Panc1 (cell line): ENCODE data around the gene TFB1M. TPM values are rescaled to one million over a fixed set of nuclear protein-coding genes. Genes with fewer than 3 reads are reported as not detected.

ENCODE experiments used
- ATAC-seq: fragments of 200-7000 bp; cut with Tn5 transposase; 2 replicates; pipeline ENCODE4 v1.9.1; 2020; ENCODE audit warnings: mild to moderate bottlenecking, moderate library complexity
- BruUV-seq: library from RNA; stranded (reverse); fragments of 400-500 nt; replicated peaks from 2 replicates; lab custom pipeline; 2021; lab: Mats Ljungman, UMichigan
- CTCF ChIA-PET: fragments of 300-600 bp; sonication (Branson Sonifier 250); formaldehyde crosslinking; loops from one replicate; lab custom pipeline; 2022; ENCODE audit warnings: antibody characterized with exemption; lab: Charles Lee
- POLR2A ChIA-PET: fragments of 300-600 bp; sonication (Branson Sonifier 250); formaldehyde crosslinking; loops from one replicate; lab custom pipeline; 2022; ENCODE audit warnings: antibody characterized with exemption; lab: Charles Lee
- DNase-seq: peaks from one replicate; pipeline ENCODE4 v3.0.0-alpha.2; 2010; ENCODE audit warnings: low read depth, low spot score
- H3K27ac ChIP-seq: 2 replicates; pipeline ENCODE4 v1.5.1; 2011; ENCODE audit warnings: mild to moderate bottlenecking, low read length, inconsistent platforms
- H3K27me3 ChIP-seq: fragments of 200-500 bp; sonication (Bioruptor generic); 2 replicates; pipeline ENCODE4 v1.6.0; 2014; ENCODE audit warnings: low read length, inconsistent platforms; ENCODE audit not compliant: control insufficient read depth, insufficient read depth
- H3K36me3 ChIP-seq: fragments of 200-500 bp; sonication (Bioruptor generic); 2 replicates; pipeline ENCODE4 v1.5.1; 2014; ENCODE audit warnings: inconsistent platforms, mild to moderate bottlenecking, low read length, moderate library complexity; ENCODE audit not compliant: control insufficient read depth, insufficient read depth
- H3K4me1 ChIP-seq: 2 replicates; pipeline ENCODE4 v1.5.1; 2011; ENCODE audit warnings: inconsistent platforms, mild to moderate bottlenecking, low read length, moderate library complexity; ENCODE audit not compliant: control insufficient read depth, insufficient read depth
- H3K4me3 ChIP-seq, 2 experiments: 2 replicates each; pipeline ENCODE4 v1.5.1; 2011 to 2012; ENCODE audit warnings: low read depth in 2 of 2, low read length in 2 of 2, mild to moderate bottlenecking in 2 of 2, inconsistent platforms in 1 of 2, moderate library complexity in 1 of 2
- H3K9me3 ChIP-seq: fragments of 200-500 bp; sonication (Bioruptor generic); 2 replicates; pipeline ENCODE4 v1.5.1; 2014; ENCODE audit warnings: low read depth, mild to moderate bottlenecking, inconsistent platforms, low read length, moderate library complexity; ENCODE audit not compliant: control insufficient read depth, insufficient read depth
- CTCF ChIP-seq: fragments of 450-650 bp; IDR thresholded peaks from 2 replicates; pipeline ENCODE4 v1.5.1; 2017; ENCODE audit warnings: mild to moderate bottlenecking
- POLR2AphosphoS5 ChIP-seq: IDR thresholded peaks from 2 replicates; pipeline ENCODE4 v1.6.1; 2012; ENCODE audit warnings: mild to moderate bottlenecking, low read depth, low read length, moderate library complexity
- REST ChIP-seq, 2 experiments: IDR thresholded peaks; 2 replicates each; pipeline ENCODE4 v1.6.1; 2011 to 2012; ENCODE audit warnings: low read depth in 2 of 2, control low read depth in 1 of 2, low read length in 1 of 2, mild to moderate bottlenecking in 1 of 2, moderate library complexity in 1 of 2; ENCODE audit not compliant: insufficient read depth in 1 of 2
- SIN3A ChIP-seq: IDR thresholded peaks from 2 replicates; pipeline ENCODE4 v1.6.1; 2012; ENCODE audit warnings: low read depth, mild to moderate bottlenecking, low read length, moderate library complexity, borderline replicate concordance; ENCODE audit not compliant: insufficient read depth
- TCF7L2 ChIP-seq: IDR thresholded peaks from 2 replicates; pipeline ENCODE4 v1.6.1; 2011; ENCODE audit warnings: mild to moderate bottlenecking, low read depth, low read length, inconsistent platforms
- in situ Hi-C: cut with HindIII; loops from 2 replicates; pipeline ENCODE4 v1.10.0; 2016; ENCODE audit warnings: low sequenced_read_pairs, low pct_unique_long_range_greater_than_20kb
- intact Hi-C: fragments of 100-400 bp; cut with micrococcal nuclease; formaldehyde crosslinking; loops from one replicate; pipeline ENCODE4 v1.10.0; 2022; ENCODE audit not compliant: unreplicated experiment
- total RNA-seq: library from RNA; stranded (reverse); gene quantifications from one replicate; pipeline ENCODE4 v1.2.1, GENCODE V29; 2021; ENCODE audit not compliant: unreplicated experiment

TFB1M gene
- total RNA-seq, 1 experiment from 2014 or later, result 32.0 TPM

GRCh38 chr6:155315516-155315871, 1.2 kb upstream of the TFB1M start:
- peak overlapping the region; percentile 80 to 97; a peak in 3 of 4 replicates for H3K4me3 ChIP-seq
- ATAC-seq (no peak), DNase-seq (no peak)
- POLR2A ChIA-PET, result interaction anchor here (0.6 kb wide), 1 partner anchor 280 kb away, joined by 5 read pairs; no protein-coding TSS in a partner anchor
- in situ Hi-C loops, result no loop called here
- no TSS peak for BruUV-seq
- no peaks in the 10 kb centered on the region for H3K27me3 ChIP-seq
- H3K36me3 ChIP-seq, result peaks cover 4% of the 10 kb centered on the region
- CTCF ChIA-PET, result no interaction called here
- TF ChIP-seq POLR2AphosphoS5 (no peak), TCF7L2 (no peak), SIN3A (no peak), REST (IDR thresholded peaks at IDR 0.05; ENCODE audit: insufficient read depth in 1 of 2, low read depth in 2 of 2, low read length in 1 of 2) (no peak), CTCF (no peak)
- peak overlapping the region; percentile 98 for H3K27ac ChIP-seq
- H3K9me3 ChIP-seq, result no peaks in the 10 kb centered on the region
- intact Hi-C loops, result loop anchor here (10.0 kb wide), 1 partner anchor 131 kb away; no protein-coding TSS in a partner anchor
- H3K4me1 ChIP-seq, result peaks cover 10% of the 10 kb centered on the region; the same call in 1 of the 2 replicates

- H3K36me3 ChIP-seq, result peaks cover 6% of the 10 kb centered on the region
- intact Hi-C loops, result loop anchor here (10.0 kb wide), 1 partner anchor 130 kb away; no protein-coding TSS in a partner anchor
- no peaks in the 10 kb centered on the region for H3K9me3 ChIP-seq
- ChIA-PET CTCF (interaction anchor here (0.9 kb wide), 1 partner anchor 138 kb away, joined by 3 read pairs; no protein-coding TSS in a partner anchor), POLR2A (interaction anchor here (0.6 kb wide), 2 partner anchors 101 to 280 kb away, joined by 5 to 7 read pairs; no protein-coding TSS in a partner anchor)
- no peaks in the 10 kb centered on the region for H3K27me3 ChIP-seq
- peak overlapping the region; percentile 98 for H3K27ac ChIP-seq
- BruUV-seq, result TSS peak; percentile 95
- peak; percentile 87 for DNase-seq
- H3K4me1 ChIP-seq, result peaks cover 10% of the 10 kb centered on the region; the same call in 1 of the 2 replicates
- H3K4me3 ChIP-seq, result peak overlapping the region; percentile 80 to 97
- ATAC-seq, result peak; percentile 76
- peak; percentile 92 for TF ChIP-seq POLR2AphosphoS5
- no peak for TF ChIP-seq CTCF
- TF ChIP-seq REST (IDR thresholded peaks at IDR 0.05; ENCODE audit: insufficient read depth in 1 of 2, low read depth in 2 of 2, low read length in 1 of 2), result peak in 1 of 2 experiments; percentile 32; a peak in 1 of 4 replicates
- no peak for TF ChIP-seq SIN3A
- in situ Hi-C loops, result no loop called here
Measured at GRCh38 chr6:155314773-155315515, 660 bp upstream of the TFB1M start.
